ENCODE results near the gene BRSK2. TPM values are rescaled to one million over a fixed set of nuclear protein-coding genes. Genes with fewer than 3 reads are reported as not detected.

Gene BRSK2
- total and polyA plus RNA-seq, 2 of the 4 experiments (the other 2 are of a cell fraction) = 0.18 to 0.62 TPM

DNA sequence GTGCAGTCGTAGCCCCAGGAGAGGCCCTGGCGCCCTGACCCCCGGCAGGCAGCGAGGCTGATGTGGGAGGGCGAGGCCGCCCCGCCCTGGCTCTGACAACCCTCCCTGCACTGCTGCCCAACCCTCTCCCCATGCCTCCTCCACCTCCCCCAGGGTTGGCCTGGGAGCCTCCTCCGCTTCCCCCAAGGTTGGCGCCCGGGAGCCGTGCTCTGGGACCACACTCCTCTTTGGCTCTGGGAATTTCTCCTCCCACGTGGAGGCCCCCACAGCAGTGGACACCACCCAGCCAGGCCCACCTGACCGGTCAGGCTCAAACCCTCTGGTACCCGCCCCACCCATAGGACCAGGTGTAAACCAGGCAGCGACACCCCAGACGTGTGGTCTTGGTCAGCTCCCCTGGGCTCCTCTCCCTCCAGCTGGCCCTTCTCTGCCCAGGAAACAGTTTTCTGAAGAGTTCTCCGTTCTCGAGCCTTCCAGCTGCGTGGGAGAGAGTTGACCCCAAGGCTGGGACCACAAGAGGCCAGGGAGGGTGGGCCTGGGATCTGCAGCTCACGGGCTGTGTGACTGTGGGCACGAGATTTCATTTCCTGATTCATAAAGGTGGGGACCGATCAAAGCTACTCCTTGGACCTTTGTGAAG is 39.5 kb upstream of the BRSK2 start:
- no peaks in the 10 kb centered on the region for H4K20me1 ChIP-seq (ENCODE audit: insufficient read depth, low read length)
- no peaks in the 10 kb centered on the region for H3K9me1 ChIP-seq (ENCODE audit: insufficient read depth, low read length)
- no peak overlapping the region for H4K91ac ChIP-seq (ENCODE audit: insufficient read depth, low read depth, low read length)
- CTCF ChIA-PET = no interaction called here
- H2BK20ac ChIP-seq (ENCODE audit: low read depth, low read length) = no peak overlapping the region
- WGBS, 2 experiments (ENCODE audit: extremely low coverage in 2 of 2, insufficient read length in 1 of 2) = 59% methylated on average over 10 of the region's 22 CpGs; no CpG with 5 or more reads in 1 of the 2 experiments
- no peak overlapping the region for H3K18ac ChIP-seq (ENCODE audit: low read depth, low read length)
- peaks cover 42% of the 10 kb centered on the region for H3K27me3 ChIP-seq (ENCODE audit: control insufficient read depth, insufficient read depth, low read length)
- H3K4me2 ChIP-seq (ENCODE audit: low read depth, low read length) = no peak overlapping the region
- no peak overlapping the region for H4K8ac ChIP-seq (ENCODE audit: low read depth in 2 of 2, low read length in 2 of 2)
- H3K9ac ChIP-seq (ENCODE audit: low read depth, low read length) = no peak overlapping the region
- intact Hi-C loops (cut with micrococcal nuclease) (no loop called here), dilution Hi-C loops (cut with HindIII; ENCODE audit: low sequenced_read_pairs, unreplicated experiment) (no loop called here), in situ Hi-C loops (cut with MboI; ENCODE audit: low sequenced_read_pairs) (no loop called here)
- H4K5ac ChIP-seq (ENCODE audit: low read depth, low read length) = no peak overlapping the region
- no peak overlapping the region for H2AFZ ChIP-seq (replicated peaks; ENCODE audit: low read length, poor library complexity)
- H2BK120ac ChIP-seq (ENCODE audit: low read depth, low read length) = no peak overlapping the region
- H3K79me1 ChIP-seq (ENCODE audit: low read depth in 1 of 2, low read length in 2 of 2) = no peaks in the 10 kb centered on the region
- H3K56ac ChIP-seq (ENCODE audit: extremely low read depth, insufficient read depth, low read length) = no peak overlapping the region
- H3K36me3 ChIP-seq (ENCODE audit: control insufficient read depth, insufficient read depth, low read length) = no peaks in the 10 kb centered on the region
- no peaks in the 10 kb centered on the region for H3K4me1 ChIP-seq (ENCODE audit: control insufficient read depth, insufficient read depth, low read length)
- no TSS peak for BruUV-seq (replicated peaks)
- no peak overlapping the region for H2BK5ac ChIP-seq (ENCODE audit: low read depth, low read length, poor library complexity, severe bottlenecking)
- no peak overlapping the region for H3K4me3 ChIP-seq (ENCODE audit: insufficient read depth, low read depth, low read length)
- H3K4ac ChIP-seq (ENCODE audit: low read depth, low read length) = no peak overlapping the region
- DNase-seq = no peak
- H2AK9ac ChIP-seq (replicated peaks; ENCODE audit: low read depth, low read length, poor library complexity) = no peak overlapping the region
- no peak overlapping the region for H2BK15ac ChIP-seq (ENCODE audit: low read depth, low read length)
- ATAC-seq (ENCODE audit: low read depth) = no peak
- no peak overlapping the region for H3K27ac ChIP-seq (ENCODE audit: insufficient read depth, low read length)
- POLR2A ChIA-PET (ENCODE audit: unreplicated experiment) = no interaction called here
- H3K14ac ChIP-seq (replicated peaks; ENCODE audit: low read depth, low read length) = no peak overlapping the region
- H3K9me3 ChIP-seq (ENCODE audit: control insufficient read depth, insufficient read depth, low read length) = no peaks in the 10 kb centered on the region
- TF ChIP-seq BHLHE40 (IDR thresholded peaks at IDR 0.05; ENCODE audit: low read depth, low read length) (no peak), CHD1 (IDR thresholded peaks at IDR 0.05; ENCODE audit: low read depth, low read length) (no peak), RCOR1 (IDR thresholded peaks at IDR 0.05; ENCODE audit: insufficient replicate concordance, low read length) (no peak), RAD21 (IDR thresholded peaks at IDR 0.05; ENCODE audit: low read length) (no peak), MXI1 (IDR thresholded peaks at IDR 0.05; ENCODE audit: borderline replicate concordance, low read depth, low read length) (no peak), RFX5 (IDR thresholded peaks at IDR 0.05; ENCODE audit: low read depth, low read length) (no peak), ELK1 (IDR thresholded peaks at IDR 0.05; ENCODE audit: borderline replicate concordance, low read depth, low read length) (no peak), MAZ (IDR thresholded peaks at IDR 0.05; ENCODE audit: borderline replicate concordance, low read depth, low read length) (no peak), SMC3 (IDR thresholded peaks at IDR 0.05; ENCODE audit: low read depth, low read length) (no peak), MAFK (IDR thresholded peaks at IDR 0.05; ENCODE audit: low read depth, low read length) (no peak), CTCF (conservative IDR thresholded peaks at IDR 0.05; ENCODE audit: low read depth, low read length) (no peak), NFE2L2 (IDR thresholded peaks at IDR 0.05; ENCODE audit: low read depth, low read length) (no peak), POLR2A (IDR thresholded peaks at IDR 0.05; ENCODE audit: low read depth, low read length) (no peak), FOS (IDR thresholded peaks at IDR 0.05; ENCODE audit: low read depth, low read length) (no peak), CEBPB (IDR thresholded peaks at IDR 0.05; ENCODE audit: low read depth, low read length) (no peak)
- TF ChIP-seq, protein P1, sequence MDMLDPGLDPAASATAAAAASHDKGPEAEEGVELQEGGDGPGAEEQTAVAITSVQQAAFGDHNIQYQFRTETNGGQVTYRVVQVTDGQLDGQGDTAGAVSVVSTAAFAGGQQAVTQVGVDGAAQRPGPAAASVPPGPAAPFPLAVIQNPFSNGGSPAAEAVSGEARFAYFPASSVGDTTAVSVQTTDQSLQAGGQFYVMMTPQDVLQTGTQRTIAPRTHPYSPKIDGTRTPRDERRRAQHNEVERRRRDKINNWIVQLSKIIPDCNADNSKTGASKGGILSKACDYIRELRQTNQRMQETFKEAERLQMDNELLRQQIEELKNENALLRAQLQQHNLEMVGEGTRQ (IDR thresholded peaks at IDR 0.05; ENCODE audit: low read depth, low read length) = no peak
- H2AK5ac ChIP-seq (ENCODE audit: low read depth, low read length) = no peak overlapping the region
- H3K23ac ChIP-seq (ENCODE audit: low read depth, low read length) = no peak overlapping the region

Data from IMR-90 (cell line).